ENCODE results near the gene ITGB6.
"Not testable (repeated sequence)": the region's sequence is repeated elsewhere in the genome, so short reads cannot be mapped to it uniquely, and the experiment has no call there.

ITGB6 gene

GRCh38 chr2:160125828-160126227 is 74.2 kb downstream of the ITGB6 start:
- Mint-ChIP-seq H3K4me1 (ENCODE audit: low read depth) (no peaks in the 10 kb centered on the region), H3K27ac (no peak overlapping the region), H3K4me3 (no peak overlapping the region), H3K27me3 (ENCODE audit: low read depth) (peaks cover 11% of the 10 kb centered on the region), H3K36me3 (ENCODE audit: low read depth) (no peaks in the 10 kb centered on the region), H3K9me3 (no peaks in the 10 kb centered on the region)
- DNase-seq (ENCODE audit: low spot score), result no peak

GRCh38 chr2:160125366-160125765 is 74.7 kb downstream of the ITGB6 start:
- Mint-ChIP-seq H3K36me3 (ENCODE audit: low read depth) (no peaks in the 10 kb centered on the region), H3K27me3 (ENCODE audit: low read depth) (peaks cover 11% of the 10 kb centered on the region), H3K27ac (no peak overlapping the region), H3K4me3 (no peak overlapping the region), H3K4me1 (ENCODE audit: low read depth) (no peaks in the 10 kb centered on the region), H3K9me3 (no peaks in the 10 kb centered on the region)
- DNase-seq (ENCODE audit: low spot score), result no peak

DNA sequence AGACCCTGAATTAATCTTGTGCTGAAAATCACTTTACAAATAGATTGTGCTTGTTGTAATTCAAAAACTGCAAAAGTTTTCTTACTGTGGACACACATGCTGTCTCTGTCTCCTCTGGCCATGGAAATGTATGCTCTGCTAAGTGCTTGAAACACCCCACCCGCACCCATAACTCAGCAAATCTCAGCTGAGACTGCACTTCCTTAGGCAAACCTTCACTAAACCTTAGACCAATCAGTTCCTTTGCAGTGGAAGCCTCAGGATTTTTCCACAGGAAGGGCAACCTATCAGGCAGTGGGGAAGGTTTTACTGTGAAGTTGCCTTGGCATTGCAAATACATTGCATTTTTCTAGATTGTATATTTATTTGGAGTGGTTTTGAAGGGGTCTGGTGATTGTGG is 75.5 kb downstream of the ITGB6 start:
- no peaks in the 10 kb centered on the region for H3K36me3 Mint-ChIP-seq (ENCODE audit: low read depth)
- peaks cover 11% of the 10 kb centered on the region for H3K27me3 Mint-ChIP-seq (ENCODE audit: low read depth)
- no peak overlapping the region for H3K4me3 Mint-ChIP-seq
- no peak for DNase-seq (ENCODE audit: low spot score)
- no peaks in the 10 kb centered on the region for H3K9me3 Mint-ChIP-seq
- no peak overlapping the region for H3K27ac Mint-ChIP-seq
- no peaks in the 10 kb centered on the region for H3K4me1 Mint-ChIP-seq (ENCODE audit: low read depth)

DNA sequence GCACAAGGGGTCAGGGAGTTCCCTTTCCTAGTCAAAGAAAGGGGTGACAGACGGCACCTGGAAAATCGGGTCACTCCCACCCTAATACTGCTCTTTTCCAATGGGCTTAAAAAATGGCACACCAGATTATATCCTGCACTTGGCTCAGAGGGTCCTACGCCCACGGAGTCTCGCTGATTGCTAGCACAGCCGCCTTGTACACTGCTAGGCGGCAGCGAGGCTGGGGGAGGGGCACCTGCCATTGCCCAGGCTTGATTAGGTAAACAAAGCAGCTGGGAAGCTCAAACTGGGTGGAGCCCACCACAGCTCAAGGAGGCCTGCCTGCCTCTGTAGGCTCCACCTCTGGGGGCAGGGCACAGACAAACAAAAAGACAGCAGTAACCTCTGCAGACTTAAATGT is 85.4 kb downstream of the ITGB6 start:
- not testable (repeated sequence) for H3K4me1 Mint-ChIP-seq (ENCODE audit: low read depth); DNase-seq (ENCODE audit: low spot score); H3K27me3 Mint-ChIP-seq (ENCODE audit: low read depth); H3K9me3 Mint-ChIP-seq; H3K27ac Mint-ChIP-seq; H3K4me3 Mint-ChIP-seq; H3K36me3 Mint-ChIP-seq (ENCODE audit: low read depth)

GRCh38 chr2:160114020-160114419 is 86.1 kb downstream of the ITGB6 start:
- no peaks in the 10 kb centered on the region for H3K36me3 Mint-ChIP-seq (ENCODE audit: low read depth)

GRCh38 chr2:160111951-160112798 is 87.9 kb downstream of the ITGB6 start:
- H3K4me3 Mint-ChIP-seq, result no peak overlapping the region
- no peaks in the 10 kb centered on the region for H3K4me1 Mint-ChIP-seq (ENCODE audit: low read depth)
- peaks cover 9% of the 10 kb centered on the region for H3K27me3 Mint-ChIP-seq (ENCODE audit: low read depth)
- H3K27ac Mint-ChIP-seq, result no peak overlapping the region
- H3K9me3 Mint-ChIP-seq, result no peaks in the 10 kb centered on the region
- no peak for DNase-seq (ENCODE audit: low spot score)
- H3K36me3 Mint-ChIP-seq (ENCODE audit: low read depth), result no peaks in the 10 kb centered on the region

More at GRCh38 chr2:160114020-160114419, 86.1 kb downstream of the ITGB6 start:
- H3K4me1 Mint-ChIP-seq (ENCODE audit: low read depth), result no peaks in the 10 kb centered on the region
- no peaks in the 10 kb centered on the region for H3K9me3 Mint-ChIP-seq
- H3K4me3 Mint-ChIP-seq, result no peak overlapping the region
- DNase-seq (ENCODE audit: low spot score), result no peak
- H3K27ac Mint-ChIP-seq, result no peak overlapping the region
- H3K27me3 Mint-ChIP-seq (ENCODE audit: low read depth), result peaks cover 7% of the 10 kb centered on the region

DNA sequence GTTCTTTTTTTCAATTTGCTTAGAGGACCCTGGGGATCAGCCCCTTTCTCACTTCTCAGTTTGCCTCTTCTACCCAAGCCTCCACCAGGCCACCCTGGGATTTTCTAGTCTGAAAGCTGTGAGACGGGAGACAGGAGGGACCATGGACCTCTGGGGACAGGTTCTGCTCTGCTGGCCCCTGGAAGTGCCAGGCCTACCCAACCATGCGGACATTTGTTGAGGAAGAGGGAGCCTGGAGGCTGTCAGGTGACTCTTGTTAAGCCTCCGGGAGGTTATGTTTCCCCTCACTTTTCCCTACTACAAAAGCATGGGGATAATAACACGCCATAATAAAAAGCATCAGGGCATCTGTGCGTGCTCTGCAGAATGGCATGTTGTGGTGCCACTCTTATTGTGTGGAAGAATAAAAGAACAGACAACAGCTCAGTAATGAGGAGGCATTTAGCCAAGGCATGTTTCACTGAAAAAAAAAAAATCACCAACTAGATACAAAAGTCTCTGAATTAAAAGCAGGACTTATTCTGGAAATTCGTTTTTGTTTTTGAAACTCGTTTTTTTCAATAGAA is 89.3 kb downstream of the ITGB6 start:
- H3K27me3 Mint-ChIP-seq (ENCODE audit: low read depth), result peaks cover 11% of the 10 kb centered on the region
- no peak overlapping the region for H3K27ac Mint-ChIP-seq
- H3K4me1 Mint-ChIP-seq (ENCODE audit: low read depth), result no peaks in the 10 kb centered on the region

DNA sequence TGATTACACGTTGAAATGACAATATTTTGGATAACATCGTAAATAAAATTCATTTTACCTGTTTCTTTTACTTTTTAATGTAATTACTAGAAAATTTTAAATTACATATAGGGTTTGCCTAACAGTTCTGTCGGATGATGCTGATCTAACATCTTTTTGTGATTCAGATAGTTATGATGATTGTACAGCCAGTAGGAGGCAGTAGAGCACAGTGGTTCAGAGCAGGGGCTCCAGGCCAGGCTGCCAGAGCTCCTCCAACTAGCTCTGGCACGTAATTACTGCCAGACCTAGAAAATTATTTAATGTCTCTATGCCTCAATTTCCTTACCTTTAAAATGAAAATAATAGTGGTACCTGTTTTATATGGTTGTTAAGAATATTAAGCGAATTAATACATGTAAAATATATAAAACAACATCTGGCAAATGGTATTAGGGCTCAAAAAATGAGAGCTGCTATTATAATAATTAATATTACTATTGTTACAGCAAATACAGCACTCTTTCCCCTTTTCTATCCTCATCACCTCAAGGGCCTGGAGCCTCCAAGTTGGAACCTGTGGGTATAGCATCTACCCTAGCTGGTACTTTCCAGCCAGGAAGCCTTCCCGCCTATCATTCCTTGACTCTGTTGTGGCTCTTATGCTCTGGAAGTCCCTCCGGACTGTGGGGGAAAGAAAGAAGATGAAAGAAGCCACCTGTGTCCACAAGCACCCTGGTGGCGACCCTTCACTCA is 90.0 kb downstream of the ITGB6 start:
- H3K4me1 Mint-ChIP-seq (ENCODE audit: low read depth), result no peaks in the 10 kb centered on the region
- H3K27me3 Mint-ChIP-seq (ENCODE audit: low read depth), result peaks cover 13% of the 10 kb centered on the region
- peak; percentile 7 for DNase-seq (ENCODE audit: low spot score)
- no peaks in the 10 kb centered on the region for H3K9me3 Mint-ChIP-seq
- no peaks in the 10 kb centered on the region for H3K36me3 Mint-ChIP-seq (ENCODE audit: low read depth)
- no peak overlapping the region for H3K27ac Mint-ChIP-seq
- no peak overlapping the region for H3K4me3 Mint-ChIP-seq

More for the DNA sequence above, 89.3 kb downstream of the ITGB6 start:
- H3K36me3 Mint-ChIP-seq (ENCODE audit: low read depth), result no peaks in the 10 kb centered on the region
- H3K4me3 Mint-ChIP-seq, result no peak overlapping the region
- no peak for DNase-seq (ENCODE audit: low spot score)
- H3K9me3 Mint-ChIP-seq, result no peaks in the 10 kb centered on the region

DNA sequence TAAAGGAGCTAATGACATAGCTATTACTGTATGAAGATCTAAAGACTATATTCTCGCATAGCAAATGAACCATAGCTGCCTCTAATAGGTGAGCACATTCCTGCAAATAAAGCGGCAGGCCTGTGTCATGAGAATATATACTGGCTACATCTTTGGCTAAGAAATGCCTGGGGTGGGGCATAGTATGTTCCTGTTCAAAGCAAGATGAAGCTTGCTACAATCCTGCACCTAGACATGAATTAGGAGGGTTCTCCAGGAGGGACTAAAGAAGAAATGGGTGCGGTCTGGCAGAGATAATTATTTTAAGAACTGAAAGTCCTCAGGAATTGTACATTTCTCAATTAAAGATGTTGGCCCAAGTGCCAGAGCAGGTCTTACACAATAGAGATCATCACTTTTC is 90.8 kb downstream of the ITGB6 start:
- DNase-seq (ENCODE audit: low spot score), result no peak
- Mint-ChIP-seq H3K27me3 (ENCODE audit: low read depth) (peaks cover 13% of the 10 kb centered on the region), H3K9me3 (no peaks in the 10 kb centered on the region), H3K36me3 (ENCODE audit: low read depth) (no peaks in the 10 kb centered on the region), H3K27ac (no peak overlapping the region), H3K4me1 (ENCODE audit: low read depth) (no peaks in the 10 kb centered on the region), H3K4me3 (no peak overlapping the region)

- no peaks in the 10 kb centered on the region for H3K9me3 Mint-ChIP-seq
- H3K36me3 Mint-ChIP-seq (ENCODE audit: low read depth), result no peaks in the 10 kb centered on the region
- H3K27me3 Mint-ChIP-seq (ENCODE audit: low read depth), result peaks cover 13% of the 10 kb centered on the region
- H3K4me1 Mint-ChIP-seq (ENCODE audit: low read depth), result no peaks in the 10 kb centered on the region
- no peak for DNase-seq (ENCODE audit: low spot score)
- H3K27ac Mint-ChIP-seq, result no peak overlapping the region
- H3K4me3 Mint-ChIP-seq, result no peak overlapping the region
These were observed 91.4 kb downstream of the ITGB6 start for GRCh38 chr2:160108646-160109045.

DNA sequence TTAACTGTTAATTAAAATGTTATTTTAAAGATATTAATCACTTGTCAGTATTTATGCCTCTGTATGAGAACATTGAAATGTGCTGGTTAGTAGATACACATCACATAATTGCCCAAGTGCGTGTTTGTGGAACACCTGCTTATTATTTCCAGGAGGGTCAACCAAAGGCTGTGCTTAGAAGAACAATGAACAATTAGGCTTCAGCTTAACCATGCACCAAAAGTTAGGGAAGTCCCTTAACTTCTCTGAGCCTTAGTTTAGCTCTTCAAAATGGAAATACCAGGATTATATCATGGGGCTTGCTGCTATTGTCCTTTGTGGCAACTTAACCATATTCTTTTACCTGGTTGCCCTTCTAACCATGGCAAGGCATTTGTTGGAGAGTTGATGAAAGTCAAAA is 94.7 kb downstream of the ITGB6 start:
- H3K36me3 Mint-ChIP-seq (ENCODE audit: low read depth), result no peaks in the 10 kb centered on the region
- H3K27ac Mint-ChIP-seq, result no peak overlapping the region
- H3K27me3 Mint-ChIP-seq (ENCODE audit: low read depth), result peaks cover 11% of the 10 kb centered on the region
- no peaks in the 10 kb centered on the region for H3K9me3 Mint-ChIP-seq
- no peak for DNase-seq (ENCODE audit: low spot score)
- H3K4me1 Mint-ChIP-seq (ENCODE audit: low read depth), result no peaks in the 10 kb centered on the region
- no peak overlapping the region for H3K4me3 Mint-ChIP-seq

DNA sequence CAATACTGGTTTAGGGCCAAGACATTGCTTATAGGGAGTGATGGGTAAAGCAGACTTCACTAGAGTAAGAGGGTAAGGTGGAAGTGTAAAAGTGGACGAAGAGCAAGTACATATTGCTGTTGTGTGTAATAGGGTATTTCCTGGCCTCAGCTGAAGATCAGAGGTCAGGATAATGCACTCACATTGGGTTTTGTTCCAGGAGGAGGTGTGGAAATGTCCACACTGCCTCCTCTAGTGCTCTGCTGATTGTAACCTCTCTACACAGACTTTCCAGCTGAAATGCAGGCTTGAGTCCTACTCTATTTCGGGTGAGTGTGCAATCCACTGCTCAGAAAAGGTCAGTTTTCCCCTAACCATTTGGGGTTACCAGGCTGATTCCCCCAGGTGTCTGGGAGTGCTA is 96.0 kb downstream of the ITGB6 start:
- H3K27me3 Mint-ChIP-seq (ENCODE audit: low read depth), result peaks cover 11% of the 10 kb centered on the region
- no peak overlapping the region for H3K27ac Mint-ChIP-seq
- no peaks in the 10 kb centered on the region for H3K9me3 Mint-ChIP-seq
- no peaks in the 10 kb centered on the region for H3K4me1 Mint-ChIP-seq (ENCODE audit: low read depth)
- H3K36me3 Mint-ChIP-seq (ENCODE audit: low read depth), result no peaks in the 10 kb centered on the region
- DNase-seq (ENCODE audit: low spot score), result no peak
- H3K4me3 Mint-ChIP-seq, result no peak overlapping the region

DNA sequence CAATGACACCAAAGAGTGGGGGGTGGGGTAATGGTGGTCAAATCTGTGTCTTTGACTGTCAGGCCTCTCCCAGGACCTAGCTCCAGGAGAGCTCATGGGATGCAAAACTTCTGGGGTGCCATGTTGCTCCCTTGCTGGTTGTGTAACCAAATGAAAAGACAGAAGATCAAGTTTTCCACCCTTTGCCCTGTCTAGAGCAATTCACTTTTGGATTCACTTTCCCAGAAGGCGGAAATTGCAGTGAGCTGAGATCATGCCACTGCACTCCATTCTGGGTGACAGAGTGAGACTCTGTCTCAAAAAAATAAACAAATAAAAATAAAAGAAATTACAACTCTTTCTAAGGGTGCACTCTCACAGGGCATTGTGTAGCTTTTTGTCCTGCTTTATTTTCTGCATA is 102.7 kb downstream of the ITGB6 start:
- H3K9me3 Mint-ChIP-seq, result peaks cover 3% of the 10 kb centered on the region
- H3K27ac Mint-ChIP-seq, result no peak overlapping the region
- no peak for DNase-seq (ENCODE audit: low spot score)
- H3K4me3 Mint-ChIP-seq, result no peak overlapping the region
- H3K36me3 Mint-ChIP-seq (ENCODE audit: low read depth), result no peaks in the 10 kb centered on the region
- H3K27me3 Mint-ChIP-seq (ENCODE audit: low read depth), result no peaks in the 10 kb centered on the region
- no peaks in the 10 kb centered on the region for H3K4me1 Mint-ChIP-seq (ENCODE audit: low read depth)

DNA sequence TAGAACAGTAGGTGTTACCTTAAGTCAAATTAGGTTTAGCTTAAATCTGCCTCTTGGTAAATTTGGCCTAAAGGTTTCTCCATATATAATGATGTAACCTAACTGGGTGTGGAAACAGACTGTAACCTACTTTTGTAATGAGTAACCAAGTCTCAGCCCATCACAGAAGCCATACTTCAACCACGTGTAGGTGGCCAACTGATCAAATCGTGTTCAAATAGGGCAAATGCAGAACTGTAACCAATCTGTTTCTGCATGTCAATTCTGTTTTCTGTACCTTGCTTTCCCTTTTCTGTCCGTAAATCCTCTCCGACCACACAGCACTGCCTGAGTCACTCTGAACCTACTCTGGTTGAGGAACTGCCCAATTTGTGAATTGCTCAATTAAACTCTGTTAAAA is 103.7 kb downstream of the ITGB6 start:
- Mint-ChIP-seq H3K36me3 (ENCODE audit: low read depth) (no peaks in the 10 kb centered on the region), H3K4me3 (no peak overlapping the region), H3K4me1 (ENCODE audit: low read depth) (no peaks in the 10 kb centered on the region), H3K9me3 (peaks cover 5% of the 10 kb centered on the region), H3K27ac (no peak overlapping the region), H3K27me3 (ENCODE audit: low read depth) (no peaks in the 10 kb centered on the region)
- peak; percentile 7 for DNase-seq (ENCODE audit: low spot score)
